ENCODE measurements around the gene FERD3L. TPM values are rescaled to one million over a fixed set of nuclear protein-coding genes. Genes with fewer than 3 reads are reported as not detected.

FERD3L gene
- total and polyA plus RNA-seq, 2 of the 13 experiments (the other 11 are each of a cell fraction or from before 2014, with no cell fraction given), result not detected

DNA sequence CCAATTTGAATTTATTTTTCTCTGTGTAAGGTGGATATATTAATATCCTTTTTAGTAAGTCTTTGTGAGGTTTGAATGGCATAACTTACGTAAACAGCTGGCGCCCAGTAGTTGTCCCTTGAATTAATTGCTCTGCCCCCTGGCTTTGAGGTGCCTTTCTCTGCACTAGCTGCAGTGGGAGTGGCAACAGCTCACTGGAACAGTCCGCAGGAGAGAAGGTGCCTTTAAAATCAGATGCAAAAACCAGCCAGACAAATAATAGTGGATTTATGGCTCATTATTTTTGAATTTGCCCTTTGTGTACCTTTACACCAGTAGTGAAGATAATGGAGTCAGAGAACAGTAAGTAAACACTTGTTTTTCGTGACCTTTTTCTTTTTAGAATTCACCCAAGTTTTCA lies 11.8 kb downstream of the FERD3L start (continued):
- TF ChIP-seq BATF2 (CRISPR knock-in tag; IDR thresholded peaks at IDR 0.05), result no peak
- TF ChIP-seq TOE1 (CRISPR knock-in tag; IDR thresholded peaks at IDR 0.05), result no peak

DNA sequence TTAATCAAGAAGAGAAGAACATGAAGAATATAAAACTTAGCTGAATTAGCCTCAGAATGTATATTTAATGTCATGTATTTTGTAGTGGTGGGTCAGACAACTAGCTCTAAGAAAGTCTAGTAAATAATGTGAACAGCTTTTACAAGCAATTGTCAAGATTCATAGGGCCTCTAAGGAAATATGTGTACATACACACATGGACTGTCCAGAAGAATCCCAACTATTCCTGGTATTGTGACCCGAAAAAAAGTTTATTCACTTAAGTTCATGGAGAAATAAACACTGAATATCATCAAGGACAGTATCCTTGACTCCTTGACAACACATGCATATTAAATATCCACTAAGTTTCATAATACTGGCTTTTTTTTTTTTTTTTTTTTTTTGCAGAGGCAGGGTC lies 16.4 kb downstream of the FERD3L start:
- BruUV-seq (replicated peaks), result no TSS peak
- 0% methylated on average over 1 of the region's 1 CpG for WGBS (ENCODE audit: low lambda C conversion rate)
- ChIA-PET CTCF (ENCODE audit: low intra/inter-chr PET ratio, low total read pairs) (no interaction called here), POLR2A (interaction anchor here (0.7 kb wide), 1 partner anchor 31 kb away, joined by 3 read pairs; no protein-coding TSS in a partner anchor)
- FAIRE-seq (no peak), ATAC-seq (no peak), DNase-seq (ENCODE audit: low spot score) (no peak)
- H3K79me2 ChIP-seq (ENCODE audit: insufficient read depth, low read length), result no peaks in the 10 kb centered on the region
- H3K9me3 ChIP-seq (ENCODE audit: low read length), result peaks cover 21% of the 10 kb centered on the region
- H3K27me3 ChIP-seq (ENCODE audit: control insufficient read depth in 1 of 2, insufficient read depth in 2 of 2, low read length in 2 of 2), result no peaks in the 10 kb centered on the region
- in situ Hi-C loops (cut with HindIII; ENCODE audit: extremely low pct_ligation_motif_present, low pct_unique_long_range_greater_than_20kb) (no loop called here), intact Hi-C loops (cut with micrococcal nuclease; ENCODE audit: unreplicated experiment) (no loop called here)
- no peaks in the 10 kb centered on the region for H4K20me1 ChIP-seq (ENCODE audit: insufficient read depth, low read length)
- no peak overlapping the region for H3K27ac ChIP-seq (ENCODE audit: extremely low read length, insufficient read depth, low read length)
- no peaks in the 10 kb centered on the region for H3K4me1 ChIP-seq (ENCODE audit: insufficient read depth, low read length)
- no peak overlapping the region for H3K4me3 ChIP-seq (replicated peaks in 1 of 3; ENCODE audit: insufficient read depth in 1 of 3, low read depth in 2 of 3, low read length in 3 of 3)
- no peak overlapping the region for H3K9ac ChIP-seq (ENCODE audit: insufficient read depth, low read depth, low read length)
- no peak overlapping the region for H2AFZ ChIP-seq (ENCODE audit: low read length)
- H3K36me3 ChIP-seq (replicated peaks in 1 of 2; ENCODE audit: control insufficient read depth in 1 of 2, insufficient read depth in 2 of 2, low read length in 2 of 2), result no peaks in the 10 kb centered on the region
- TF ChIP-seq POLR2A (IDR thresholded peaks at IDR 0.05; ENCODE audit: insufficient read depth in 1 of 2, low read depth in 2 of 2, low read length in 2 of 2), result no peak
- TF ChIP-seq ZNF3 (CRISPR knock-in tag; IDR thresholded peaks at IDR 0.05), result no peak
- no peak for TF ChIP-seq ZMYM2 (CRISPR knock-in tag; IDR thresholded peaks at IDR 0.05)
- TF ChIP-seq ZNF34 (CRISPR knock-in tag; IDR thresholded peaks at IDR 0.05; ENCODE audit: borderline replicate concordance), result no peak
- no peak for TF ChIP-seq TFE3 (CRISPR knock-in tag; IDR thresholded peaks at IDR 0.05)
- no peak for TF ChIP-seq FOXO1 (CRISPR knock-in tag; IDR thresholded peaks at IDR 0.05)
- H3K4me2 ChIP-seq (ENCODE audit: low read depth, low read length), result no peak overlapping the region

Data from HepG2 (cell line).